IMR-90 (cell line): ENCODE measurements around the gene CAPN10. TPM values are rescaled to one million over a fixed set of nuclear protein-coding genes. Genes with fewer than 3 reads are reported as not detected.

Source experiments
- ATAC-seq: fragments of 200-7000 bp; cut with Tn5 transposase; 2 replicates; pipeline ENCODE4 v1.9.1; 2020; ENCODE audit warnings: low read depth, mild to moderate bottlenecking, moderate library complexity
- BruUV-seq: library from RNA; stranded (reverse); fragments of 400-500 nt; replicated peaks from 2 replicates; lab custom pipeline; 2021; lab: Mats Ljungman, UMichigan
- CTCF ChIA-PET: fragments of 300-600 bp; formaldehyde crosslinking; extraction: SDS; loops from one replicate; lab custom pipeline; 2021; ENCODE audit warnings: antibody characterized with exemption; lab: Yijun Ruan, JAX
- POLR2A ChIA-PET: fragments of 300-600 bp; sonication (Branson Sonifier 250); formaldehyde crosslinking; loops from one replicate; lab custom pipeline; 2022; ENCODE audit warnings: antibody characterized with exemption; ENCODE audit not compliant: unreplicated experiment; lab: Charles Lee
- DNase-seq: peaks from one replicate; pipeline ENCODE4 v3.0.0; 2013
- H2AFZ ChIP-seq: replicated peaks from 2 replicates; pipeline ENCODE3; 2013; ENCODE audit warnings: low read length, mild to moderate bottlenecking; ENCODE audit not compliant: poor library complexity
- H2AK5ac ChIP-seq: 2 replicates; pipeline ENCODE4 v1.6.1; 2013; ENCODE audit warnings: low read depth, low read length, inconsistent platforms
- H2AK9ac ChIP-seq: replicated peaks from 2 replicates; pipeline ENCODE3; 2013; ENCODE audit warnings: mild to moderate bottlenecking, low read depth, low read length, moderate library complexity; ENCODE audit not compliant: poor library complexity
- H2BK120ac ChIP-seq: 2 replicates; pipeline ENCODE4 v1.6.1; 2013; ENCODE audit warnings: low read depth, low read length, inconsistent platforms
- H2BK15ac ChIP-seq: 3 replicates; pipeline ENCODE4 v1.6.1; 2013; ENCODE audit warnings: low read depth, low read length, inconsistent platforms
- H2BK20ac ChIP-seq: 2 replicates; pipeline ENCODE4 v1.6.1; 2013; ENCODE audit warnings: low read depth, mild to moderate bottlenecking, inconsistent platforms, low read length, moderate library complexity
- H2BK5ac ChIP-seq: 2 replicates; pipeline ENCODE4 v1.6.1; 2013; ENCODE audit warnings: mild to moderate bottlenecking, low read depth, low read length, inconsistent platforms; ENCODE audit not compliant: poor library complexity, severe bottlenecking
- H3K14ac ChIP-seq: replicated peaks from 2 replicates; pipeline ENCODE4 v1.6.1; 2013; ENCODE audit warnings: low read depth, low read length, inconsistent platforms
- H3K18ac ChIP-seq: 2 replicates; pipeline ENCODE4 v1.6.1; 2013; ENCODE audit warnings: low read depth, low read length, control low read depth
- H3K23ac ChIP-seq: 2 replicates; pipeline ENCODE4 v1.6.1; 2013; ENCODE audit warnings: low read depth, low read length, inconsistent platforms
- H3K27ac ChIP-seq: 2 replicates; pipeline ENCODE4 v1.5.1; 2013; ENCODE audit warnings: mild to moderate bottlenecking, control low read depth, low read length; ENCODE audit not compliant: insufficient read depth
- H3K27me3 ChIP-seq: 2 replicates; pipeline ENCODE4 v1.6.1; 2013; ENCODE audit warnings: low read length; ENCODE audit not compliant: control insufficient read depth, insufficient read depth
- H3K36me3 ChIP-seq: 2 replicates; pipeline ENCODE4 v1.6.1; 2013; ENCODE audit warnings: low read length, mixed read lengths; ENCODE audit not compliant: control insufficient read depth, insufficient read depth
- H3K4ac ChIP-seq: 2 replicates; pipeline ENCODE4 v1.6.1; 2013; ENCODE audit warnings: low read depth, low read length, inconsistent platforms
- H3K4me1 ChIP-seq: 2 replicates; pipeline ENCODE4 v1.6.1; 2013; ENCODE audit warnings: low read length, mixed read lengths; ENCODE audit not compliant: control insufficient read depth, insufficient read depth
- H3K4me2 ChIP-seq: 2 replicates; pipeline ENCODE4 v1.6.1; 2013; ENCODE audit warnings: low read depth, mild to moderate bottlenecking, control low read depth, low read length, moderate library complexity
- H3K4me3 ChIP-seq: 2 replicates; pipeline ENCODE4 v1.5.1; 2013; ENCODE audit warnings: low read depth, mild to moderate bottlenecking, control low read depth, low read length, moderate library complexity; ENCODE audit not compliant: insufficient read depth
- H3K56ac ChIP-seq: 2 replicates; pipeline ENCODE4 v1.6.1; 2013; ENCODE audit warnings: low read length, inconsistent platforms; ENCODE audit not compliant: insufficient read depth; ENCODE audit errors: extremely low read depth
- H3K79me1 ChIP-seq, 2 experiments: 2 replicates each; pipeline ENCODE4 v1.6.1; 2013; ENCODE audit warnings: low read length in 2 of 2, inconsistent platforms in 1 of 2, low read depth in 1 of 2
- H3K9ac ChIP-seq: 2 replicates; pipeline ENCODE4 v1.6.1; 2013; ENCODE audit warnings: low read depth, low read length, control low read depth
- H3K9me1 ChIP-seq: 2 replicates; pipeline ENCODE4 v1.6.1; 2013; ENCODE audit warnings: low read length, inconsistent platforms; ENCODE audit not compliant: insufficient read depth
- H3K9me3 ChIP-seq: 2 replicates; pipeline ENCODE4 v1.6.1; 2013; ENCODE audit warnings: low read length; ENCODE audit not compliant: control insufficient read depth, insufficient read depth
- H4K20me1 ChIP-seq: 2 replicates; pipeline ENCODE4 v1.6.1; 2013; ENCODE audit warnings: low read length, inconsistent platforms; ENCODE audit not compliant: insufficient read depth
- H4K5ac ChIP-seq: 2 replicates; pipeline ENCODE4 v1.6.1; 2013; ENCODE audit warnings: mild to moderate bottlenecking, low read depth, low read length, control low read depth
- H4K8ac ChIP-seq, 2 experiments: 2 replicates each; pipeline ENCODE4 v1.6.1; 2013; ENCODE audit warnings: low read depth in 2 of 2, low read length in 2 of 2, control low read depth in 1 of 2, inconsistent platforms in 1 of 2
- H4K91ac ChIP-seq: 2 replicates; pipeline ENCODE4 v1.6.1; 2013; ENCODE audit warnings: low read depth, low read length, inconsistent platforms; ENCODE audit not compliant: insufficient read depth
- CHD1 ChIP-seq: IDR thresholded peaks from 2 replicates; pipeline ENCODE4 v1.6.1; 2012; ENCODE audit warnings: low read depth, low read length, improper control_type of control experiment
- CTCF ChIP-seq: conservative IDR thresholded peaks from 2 replicates; pipeline ENCODE4 v1.5.1; 2012; ENCODE audit warnings: mild to moderate bottlenecking, low read depth, low read length, improper control_type of control experiment
- MAZ ChIP-seq: IDR thresholded peaks from 2 replicates; pipeline ENCODE4 v1.6.1; 2012; ENCODE audit warnings: low read depth, mild to moderate bottlenecking, low read length, improper control_type of control experiment, moderate library complexity, borderline replicate concordance
- RAD21 ChIP-seq: IDR thresholded peaks from 2 replicates; pipeline ENCODE4 v1.6.1; 2012; ENCODE audit warnings: low read length, improper control_type of control experiment
- RCOR1 ChIP-seq: IDR thresholded peaks from 2 replicates; pipeline ENCODE4 v1.6.1; 2012; ENCODE audit warnings: mild to moderate bottlenecking, low read length, improper control_type of control experiment; ENCODE audit not compliant: insufficient replicate concordance
- RFX5 ChIP-seq: IDR thresholded peaks from 2 replicates; pipeline ENCODE4 v1.8.0; 2012; ENCODE audit warnings: low read depth, mild to moderate bottlenecking, low read length, moderate library complexity
- SMC3 ChIP-seq: fragments of 150-350 bp; IDR thresholded peaks from 2 replicates; pipeline ENCODE4 v1.6.1; 2016; ENCODE audit warnings: low read depth, mild to moderate bottlenecking, antibody characterized with exemption, low read length, moderate library complexity
- USF2 ChIP-seq: fragments of 150-350 bp; IDR thresholded peaks from 2 replicates; pipeline ENCODE4 v1.6.1; 2017; ENCODE audit warnings: mild to moderate bottlenecking, antibody characterized with exemption, low read length, low read depth
- WGBS, 2 experiments: methylation state at CpG; one replicate each; pipeline versions ENCODE4 v1.1.5 to v1.1.7; 2013; ENCODE audit warnings: missing lambda C conversion rate in 2 of 2; ENCODE audit not compliant: insufficient read length in 1 of 2; ENCODE audit errors: extremely low coverage in 2 of 2; 5-methylcytosine and 5-hydroxymethylcytosine counted together
- dilution Hi-C: fragments of 300-500 bp; cut with HindIII; formaldehyde crosslinking; loops from one replicate; pipeline ENCODE4 v1.14.3; 2018; ENCODE audit warnings: low sequenced_read_pairs; ENCODE audit not compliant: unreplicated experiment
- in situ Hi-C: fragments of 300-500 bp; cut with MboI; formaldehyde crosslinking; loops from 3 replicates; pipeline ENCODE4 v1.14.3; 2019; ENCODE audit warnings: low sequenced_read_pairs, inconsistent platforms, mixed read lengths
- intact Hi-C: fragments of 100-400 bp; cut with micrococcal nuclease; formaldehyde crosslinking; loops from 2 replicates; pipeline ENCODE4 v1.10.0; 2022
- polyA plus RNA-seq, 3 experiments: library from polyadenylated mRNA; depleted of rRNA; stranded (reverse); fragments of >200 nt; gene quantifications; 2 replicates each; pipeline ENCODE4 v1.2.3, GENCODE V29; 2012; ENCODE audit warnings: low replicate concordance in 1 of 3
- total RNA-seq: library from RNA; depleted of rRNA; stranded (reverse); fragments of >200 nt; gene quantifications from 2 replicates; pipeline ENCODE4 v1.2.3, GENCODE V29; 2012

Gene CAPN10
- total and polyA plus RNA-seq, 2 of the 4 experiments (the other 2 are of a cell fraction): 6.3 to 20.9 TPM

- no peak overlapping the region for H2BK5ac ChIP-seq
- no peak overlapping the region for H2AK5ac ChIP-seq
- ATAC-seq (peak; percentile 81), DNase-seq (no peak)
- no peak overlapping the region for H3K14ac ChIP-seq
- no peaks in the 10 kb centered on the region for H3K36me3 ChIP-seq
- H2AK9ac ChIP-seq: peak overlapping the region; percentile 42
- no peaks in the 10 kb centered on the region for H3K79me1 ChIP-seq
- no peak overlapping the region for H3K4me3 ChIP-seq
- no peak overlapping the region for H3K9ac ChIP-seq
- no peak overlapping the region for H3K4ac ChIP-seq
- H4K91ac ChIP-seq: no peak overlapping the region
- no peak overlapping the region for H3K18ac ChIP-seq
- TF ChIP-seq CHD1 (no peak), RCOR1 (no peak), USF2 (no peak), RAD21 (0 out of 2 replicates have a peak, but pooled peaks have one; percentile 9), RFX5 (no peak), SMC3 (peak; percentile 16; the same call in 1 of the 2 replicates), MAZ (no peak), CTCF (peak; percentile 35; the same call in 1 of the 2 replicates)
- no peak overlapping the region for H3K23ac ChIP-seq
- no peak overlapping the region for H3K56ac ChIP-seq
- no peak overlapping the region for H4K8ac ChIP-seq
- H2AFZ ChIP-seq: peak overlapping the region; percentile 58
- 10% methylated on average over 2 of the region's 16 CpGs; no CpG with 5 or more reads in 1 of the 2 experiments for WGBS, 2 experiments
- no peaks in the 10 kb centered on the region for H3K4me1 ChIP-seq
- H3K4me2 ChIP-seq: no peak overlapping the region
- no peaks in the 10 kb centered on the region for H4K20me1 ChIP-seq
- dilution Hi-C loops (no loop called here), intact Hi-C loops (no loop called here), in situ Hi-C loops (no loop called here)
- H2BK15ac ChIP-seq: no peak overlapping the region
- no TSS peak for BruUV-seq
- H3K27me3 ChIP-seq: peaks cover 36% of the 10 kb centered on the region
- no peak overlapping the region for H2BK20ac ChIP-seq
- H3K9me1 ChIP-seq: no peaks in the 10 kb centered on the region
- no peak overlapping the region for H4K5ac ChIP-seq
- CTCF ChIA-PET: interaction anchor here (0.7 kb wide), 1 partner anchor 68 kb away, joined by 3 read pairs; no protein-coding TSS in a partner anchor
- POLR2A ChIA-PET: no interaction called here
- H3K27ac ChIP-seq: no peak overlapping the region
- no peaks in the 10 kb centered on the region for H3K9me3 ChIP-seq
- no peak overlapping the region for H2BK120ac ChIP-seq
Measured at GRCh38 chr2:240640939-240641338, 54.4 kb downstream of the CAPN10 start.
